ENCODE data around the gene GPM6B.

The GPM6B gene

GRCh38 chrX:13821738-13822137 lies 4.8 kb upstream of the GPM6B start:
- CTCF ChIA-PET: interaction anchor here (0.6 kb wide), 1 partner anchor 108 kb away, joined by 3 read pairs; no protein-coding TSS in a partner anchor
- TF ChIP-seq LEF1 (IDR thresholded peaks at IDR 0.05; ENCODE audit: borderline replicate concordance) (no peak), TARDBP (IDR thresholded peaks at IDR 0.05) (no peak), CTBP1 (IDR thresholded peaks at IDR 0.05; ENCODE audit: borderline replicate concordance) (no peak), SUZ12 (IDR thresholded peaks at IDR 0.05) (no peak), NFRKB (IDR thresholded peaks at IDR 0.05) (no peak), FOXK2 (IDR thresholded peaks at IDR 0.05) (no peak), HDGF (IDR thresholded peaks at IDR 0.05; ENCODE audit: borderline replicate concordance) (no peak), ELF4 (IDR thresholded peaks at IDR 0.05) (no peak), BHLHE40 (IDR thresholded peaks at IDR 0.05; ENCODE audit: borderline replicate concordance) (no peak), L3MBTL2 (conservative IDR thresholded peaks at IDR 0.05) (no peak), FOXA1 (IDR thresholded peaks at IDR 0.05) (no peak), PKNOX1 (IDR thresholded peaks at IDR 0.05) (no peak)
- no peak for DNase-seq (ENCODE audit: extremely low spot score)
- POLR2A ChIA-PET: no interaction called here

GRCh38 chrX:13816176-13816575 lies 717 bp downstream of the GPM6B start:
- ChIA-PET POLR2A (no interaction called here), CTCF (no interaction called here)
- TF ChIP-seq ELF4 (IDR thresholded peaks at IDR 0.05): no peak
- no peak for TF ChIP-seq SP1 (IDR thresholded peaks at IDR 0.05)
- no peak for TF ChIP-seq PKNOX1 (IDR thresholded peaks at IDR 0.05)
- no peak for TF ChIP-seq ZNF384 (IDR thresholded peaks at IDR 0.05)
- no peak for TF ChIP-seq FOXA1 (IDR thresholded peaks at IDR 0.05)
- no peak for TF ChIP-seq LEF1 (IDR thresholded peaks at IDR 0.05; ENCODE audit: borderline replicate concordance)
- TF ChIP-seq HDGF (IDR thresholded peaks at IDR 0.05; ENCODE audit: borderline replicate concordance): no peak
- DNase-seq (ENCODE audit: extremely low spot score): no peak

GRCh38 chrX:13815664-13816063 lies 1.2 kb downstream of the GPM6B start:
- DNase-seq (ENCODE audit: extremely low spot score): no peak
- ChIA-PET CTCF (no interaction called here), POLR2A (no interaction called here)
- TF ChIP-seq ZNF384 (IDR thresholded peaks at IDR 0.05): no peak
- TF ChIP-seq BHLHE40 (IDR thresholded peaks at IDR 0.05; ENCODE audit: borderline replicate concordance): no peak
- no peak for TF ChIP-seq HDGF (IDR thresholded peaks at IDR 0.05; ENCODE audit: borderline replicate concordance)
- no peak for TF ChIP-seq NFRKB (IDR thresholded peaks at IDR 0.05)
- TF ChIP-seq ARNT (IDR thresholded peaks at IDR 0.05): no peak
- TF ChIP-seq TARDBP (IDR thresholded peaks at IDR 0.05): no peak

GRCh38 chrX:13808865-13809264 lies 8.0 kb downstream of the GPM6B start:
- POLR2A ChIA-PET: no interaction called here
- DNase-seq (ENCODE audit: extremely low spot score): no peak

GRCh38 chrX:13808293-13808692 lies 8.6 kb downstream of the GPM6B start:
- CTCF ChIA-PET: no interaction called here
- no peak for DNase-seq (ENCODE audit: extremely low spot score)
- TF ChIP-seq BHLHE40 (IDR thresholded peaks at IDR 0.05; ENCODE audit: borderline replicate concordance): no peak
- POLR2A ChIA-PET: no interaction called here

More at GRCh38 chrX:13808865-13809264, 8.0 kb downstream of the GPM6B start:
- no peak for TF ChIP-seq CTBP1 (IDR thresholded peaks at IDR 0.05; ENCODE audit: borderline replicate concordance)
- CTCF ChIA-PET: no interaction called here

GRCh38 chrX:13805241-13805640 lies 11.7 kb downstream of the GPM6B start:
- TF ChIP-seq SP1 (IDR thresholded peaks at IDR 0.05) (no peak), LEF1 (IDR thresholded peaks at IDR 0.05; ENCODE audit: borderline replicate concordance) (no peak), BHLHE40 (IDR thresholded peaks at IDR 0.05; ENCODE audit: borderline replicate concordance) (no peak), ELF4 (IDR thresholded peaks at IDR 0.05) (no peak), FOXA1 (IDR thresholded peaks at IDR 0.05) (no peak), TARDBP (IDR thresholded peaks at IDR 0.05) (no peak), SUZ12 (IDR thresholded peaks at IDR 0.05) (no peak), NFRKB (IDR thresholded peaks at IDR 0.05) (no peak), PKNOX1 (IDR thresholded peaks at IDR 0.05) (no peak), ZNF384 (IDR thresholded peaks at IDR 0.05) (no peak), L3MBTL2 (conservative IDR thresholded peaks at IDR 0.05) (no peak)
- CTCF ChIA-PET: interaction anchor here (0.7 kb wide), 1 partner anchor 127 kb away, joined by 3 read pairs; no protein-coding TSS in a partner anchor
- POLR2A ChIA-PET: no interaction called here
- DNase-seq (ENCODE audit: extremely low spot score): no peak

- ChIA-PET CTCF (no interaction called here), POLR2A (no interaction called here)
- TF ChIP-seq FOXM1 (IDR thresholded peaks at IDR 0.05; ENCODE audit: borderline replicate concordance) (no peak), ZNF384 (IDR thresholded peaks at IDR 0.05) (no peak), NFRKB (IDR thresholded peaks at IDR 0.05) (no peak), CTBP1 (IDR thresholded peaks at IDR 0.05; ENCODE audit: borderline replicate concordance) (no peak), PKNOX1 (IDR thresholded peaks at IDR 0.05) (no peak), L3MBTL2 (conservative IDR thresholded peaks at IDR 0.05) (no peak), TARDBP (IDR thresholded peaks at IDR 0.05) (no peak), ARNT (IDR thresholded peaks at IDR 0.05) (no peak), HDGF (IDR thresholded peaks at IDR 0.05; ENCODE audit: borderline replicate concordance) (no peak), LEF1 (IDR thresholded peaks at IDR 0.05; ENCODE audit: borderline replicate concordance) (no peak), ELF4 (IDR thresholded peaks at IDR 0.05) (no peak), SP1 (IDR thresholded peaks at IDR 0.05) (no peak), FOXA1 (IDR thresholded peaks at IDR 0.05) (no peak), BHLHE40 (IDR thresholded peaks at IDR 0.05; ENCODE audit: borderline replicate concordance) (no peak), FOXK2 (IDR thresholded peaks at IDR 0.05) (no peak), SUZ12 (IDR thresholded peaks at IDR 0.05) (no peak)
- no peak for DNase-seq (ENCODE audit: extremely low spot score)
Measured at GRCh38 chrX:13803116-13803515, 13.8 kb downstream of the GPM6B start.
